Testis (tissue), 2 donors: ENCODE data around the gene DYTN.

Experiments
- CTCF ChIP-seq, 3 experiments: fragments of 450-650 bp in 2 of 3; fragments of 200-600 bp in 1 of 3; sonication (generic) in 1 of 3; IDR thresholded peaks; one replicate each; pipeline ENCODE4 v1.5.1; 2016 to 2019; ENCODE audit warnings: antibody characterized with exemption in 3 of 3, mild to moderate bottlenecking in 2 of 3, moderate library complexity in 1 of 3
- POLR2A ChIP-seq: fragments of 450-650 bp; IDR thresholded peaks from one replicate; pipeline ENCODE4 v1.6.1; 2017; ENCODE audit warnings: antibody characterized with exemption, mild to moderate bottlenecking, moderate library complexity

GRCh38 chr2:206733341-206733740 lies 15.1 kb upstream of the DYTN start:
- no peak for TF ChIP-seq CTCF (IDR thresholded peaks at IDR 0.05)
- no peak for TF ChIP-seq POLR2A
